ENCODE measurements around the gene HHIPL1.

DNA sequence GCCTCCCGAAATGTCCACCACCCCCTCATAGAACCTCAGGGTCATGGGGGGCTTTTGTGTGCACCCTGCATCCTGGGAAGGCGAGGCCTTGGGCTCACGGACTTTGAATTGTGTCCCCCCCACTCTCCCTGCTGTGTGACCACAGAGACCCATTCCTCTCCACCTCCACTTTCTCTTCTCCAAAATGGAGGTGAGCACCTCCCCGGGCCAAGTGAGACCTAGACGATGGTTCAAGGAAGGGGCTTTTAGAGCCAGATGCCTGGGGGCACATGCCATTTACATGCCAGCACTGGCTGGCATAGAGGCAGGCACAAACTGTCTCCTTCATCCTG lies 72.7 kb downstream of the HHIPL1 start:
- no peak for TF ChIP-seq CTCF (IDR thresholded peaks at IDR 0.05; ENCODE audit: insufficient read depth, low read length, poor library complexity, severe bottlenecking)
- TF ChIP-seq EZH2phosphoT487 (conservative IDR thresholded peaks at IDR 0.05; ENCODE audit: low read length) = no peak
